Prostate gland (tissue), 2 donors: Measurements from ENCODE around the gene P2RY1. TPM values are rescaled to one million over a fixed set of nuclear protein-coding genes. Genes with fewer than 3 reads are reported as not detected.

ENCODE experiments used
- DNase-seq: peaks from one replicate; pipeline ENCODE4 v3.0.0-alpha.2; 2019; ENCODE audit warnings: low spot score
- H3K27ac ChIP-seq, 2 donors: fragments of 200-600 bp; sonication (generic); 2 replicates each; pipeline ENCODE4 v1.5.1; 2017 to 2019
- H3K27me3 ChIP-seq: fragments of 200-600 bp; sonication (generic); replicated peaks from 2 replicates; pipeline ENCODE4 v1.5.1; 2019; ENCODE audit not compliant: insufficient read depth
- H3K36me3 ChIP-seq, 2 donors: fragments of 200-600 bp; sonication (generic); 1 replicate in 1 of 2; 2 replicates in 1 of 2; pipeline versions ENCODE4 v1.5.1 to v1.8.1; 2017 to 2019
- H3K4me1 ChIP-seq: fragments of 200-600 bp; sonication (generic); replicated peaks from 2 replicates; pipeline ENCODE4 v1.5.1; 2019
- H3K4me3 ChIP-seq, 2 donors: fragments of 200-600 bp; sonication (generic); 2 replicates each; pipeline ENCODE4 v1.5.1; 2017 to 2019
- H3K9me3 ChIP-seq: fragments of 200-600 bp; sonication (generic); 2 replicates; pipeline ENCODE4 v1.5.1; 2017
- POLR2A ChIP-seq: fragments of 450-650 bp; IDR thresholded peaks from one replicate; pipeline ENCODE4 v1.6.1; 2016; ENCODE audit warnings: antibody characterized with exemption, mild to moderate bottlenecking
- POLR2AphosphoS5 ChIP-seq: sonication (generic); formaldehyde crosslinking; IDR thresholded peaks from one replicate; pipeline ENCODE4 v1.6.1; 2017; ENCODE audit warnings: antibody characterized with exemption
- WGBS: methylation state at CpG from one replicate; pipeline ENCODE4 v1.1.5; 2018; 5-methylcytosine and 5-hydroxymethylcytosine counted together
- intact Hi-C: fragments of 100-400 bp; cut with DNase I; formaldehyde crosslinking; loops from one replicate; pipeline ENCODE4 v1.14.2; 2022
- total RNA-seq, 2 donors: library from RNA; depleted of rRNA; stranded (reverse); fragments of >200 nt; gene quantifications; one replicate each; pipeline ENCODE4 v1.1.0, GENCODE V29; 2016
- TF ChIP-seq, protein P1 (sequence below), 4 experiments: fragments of 200-600 bp in 2 of 4; fragments of 450-650 bp in 2 of 4; sonication (generic) in 2 of 4; IDR thresholded peaks; 1 replicate in 3 of 4; 2 replicates in 1 of 4; pipeline ENCODE4 v1.5.1; 2016 to 2019; ENCODE audit warnings: antibody characterized with exemption in 4 of 4, mild to moderate bottlenecking in 2 of 4, moderate library complexity in 2 of 4

Gene P2RY1
- total RNA-seq, 2 donors from 2014 or later = 14.3 to 33.5 TPM

DNA sequence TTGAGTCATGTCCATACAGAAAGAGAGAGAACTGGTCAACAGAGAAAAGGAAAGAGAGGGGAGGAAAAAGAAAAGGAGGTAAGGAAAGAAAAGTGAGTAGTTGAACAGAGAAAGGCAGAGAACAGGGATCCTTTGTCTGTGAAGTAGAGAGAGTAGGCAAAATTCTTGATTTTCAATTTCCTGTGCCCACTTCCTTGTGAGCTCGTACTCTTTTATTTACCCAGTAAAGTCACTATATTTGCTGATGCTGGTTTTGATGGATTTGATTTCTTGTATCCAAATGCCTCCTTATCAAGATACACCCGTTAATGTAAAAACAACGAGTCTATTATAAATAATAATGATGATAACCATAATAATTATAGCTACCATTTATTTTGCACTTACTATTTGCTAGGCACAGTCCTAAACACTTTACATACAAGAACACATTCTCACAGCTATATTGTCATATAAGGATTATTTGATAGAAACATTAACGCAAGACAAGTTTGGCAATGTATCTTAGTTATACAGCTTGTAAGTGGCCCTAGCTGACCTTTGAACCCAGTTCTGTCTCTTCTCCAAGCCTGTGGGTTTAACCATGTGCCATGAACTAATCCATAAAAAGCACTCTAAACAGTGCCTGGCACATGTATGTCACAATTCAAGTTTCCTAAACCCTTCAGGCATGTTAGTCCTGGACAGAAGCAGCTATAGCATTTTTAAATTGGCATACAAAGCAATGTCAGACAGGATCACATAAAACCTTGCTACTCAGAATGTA is 6.7 kb upstream of the P2RY1 start:
- 47% methylated on average over 4 of the region's 4 CpGs for WGBS
- intact Hi-C loops = no loop called here
- DNase-seq = peak; percentile 43
- peak; percentile 37 for TF ChIP-seq POLR2AphosphoS5
- TF ChIP-seq POLR2A = no peak
- Histone ChIP-seq H3K9me3 (no peaks in the 10 kb centered on the region), H3K27ac (peak overlapping the region in 1 of 2 donors; percentile 60), H3K36me3 (no peaks in the 10 kb centered on the region), H3K27me3 (no peaks in the 10 kb centered on the region), H3K4me1 (peaks cover 2% of the 10 kb centered on the region), H3K4me3 (no peak overlapping the region)

DNA sequence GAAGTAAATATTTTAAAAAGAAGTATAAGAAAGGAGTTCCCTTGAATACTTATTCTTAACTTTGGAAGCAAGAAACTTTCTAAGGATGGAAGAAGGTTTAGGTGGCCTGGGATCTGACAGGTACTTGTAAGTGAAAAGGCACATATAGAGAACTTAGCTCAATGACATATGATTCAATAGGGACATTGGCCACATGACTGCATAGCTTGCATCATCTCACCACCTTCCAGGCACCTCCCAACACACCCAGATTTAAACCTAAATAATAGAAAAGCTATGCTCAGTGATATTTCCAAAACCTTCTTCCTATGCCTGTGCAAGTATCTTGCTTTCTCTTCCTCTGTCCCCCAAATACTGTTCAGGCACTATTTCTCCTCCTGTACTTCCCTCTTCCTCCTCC is 4.7 kb upstream of the P2RY1 start:
- H3K27me3 ChIP-seq = no peaks in the 10 kb centered on the region
- TF ChIP-seq, protein P1, sequence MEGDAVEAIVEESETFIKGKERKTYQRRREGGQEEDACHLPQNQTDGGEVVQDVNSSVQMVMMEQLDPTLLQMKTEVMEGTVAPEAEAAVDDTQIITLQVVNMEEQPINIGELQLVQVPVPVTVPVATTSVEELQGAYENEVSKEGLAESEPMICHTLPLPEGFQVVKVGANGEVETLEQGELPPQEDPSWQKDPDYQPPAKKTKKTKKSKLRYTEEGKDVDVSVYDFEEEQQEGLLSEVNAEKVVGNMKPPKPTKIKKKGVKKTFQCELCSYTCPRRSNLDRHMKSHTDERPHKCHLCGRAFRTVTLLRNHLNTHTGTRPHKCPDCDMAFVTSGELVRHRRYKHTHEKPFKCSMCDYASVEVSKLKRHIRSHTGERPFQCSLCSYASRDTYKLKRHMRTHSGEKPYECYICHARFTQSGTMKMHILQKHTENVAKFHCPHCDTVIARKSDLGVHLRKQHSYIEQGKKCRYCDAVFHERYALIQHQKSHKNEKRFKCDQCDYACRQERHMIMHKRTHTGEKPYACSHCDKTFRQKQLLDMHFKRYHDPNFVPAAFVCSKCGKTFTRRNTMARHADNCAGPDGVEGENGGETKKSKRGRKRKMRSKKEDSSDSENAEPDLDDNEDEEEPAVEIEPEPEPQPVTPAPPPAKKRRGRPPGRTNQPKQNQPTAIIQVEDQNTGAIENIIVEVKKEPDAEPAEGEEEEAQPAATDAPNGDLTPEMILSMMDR (IDR thresholded peaks at IDR 0.05) = no peak
- TF ChIP-seq POLR2AphosphoS5 (no peak), POLR2A (no peak)
- H3K27ac ChIP-seq = no peak overlapping the region
- peaks cover 2% of the 10 kb centered on the region for H3K4me1 ChIP-seq
- H3K36me3 ChIP-seq = no peaks in the 10 kb centered on the region
- H3K9me3 ChIP-seq = no peaks in the 10 kb centered on the region
- H3K4me3 ChIP-seq = no peak overlapping the region
- DNase-seq = no peak
- intact Hi-C loops = no loop called here

DNA sequence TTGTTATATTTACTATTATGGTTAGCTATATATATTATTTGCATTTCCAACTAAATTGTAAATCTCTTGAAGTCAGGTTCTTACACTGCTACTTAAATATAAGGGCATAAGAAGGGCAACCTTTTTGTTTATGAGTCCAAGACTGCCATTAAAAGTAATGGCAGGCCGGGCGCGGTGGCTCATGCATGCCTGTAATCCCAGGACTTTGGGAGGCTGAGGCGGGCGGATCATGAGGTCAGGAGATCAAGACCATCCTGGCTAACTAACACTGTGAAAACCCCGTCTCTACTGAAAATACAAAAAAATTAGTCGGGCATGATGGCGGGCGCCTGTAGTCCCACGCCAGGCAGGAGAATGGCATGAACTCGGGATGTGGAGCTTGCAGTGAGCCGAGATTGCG is 2.9 kb upstream of the P2RY1 start:
- Histone ChIP-seq H3K36me3 (no peaks in the 10 kb centered on the region), H3K27ac (no peak overlapping the region), H3K27me3 (no peaks in the 10 kb centered on the region), H3K9me3 (no peaks in the 10 kb centered on the region), H3K4me3 (no peak overlapping the region), H3K4me1 (no peaks in the 10 kb centered on the region)
- TF ChIP-seq POLR2A = no peak
- TF ChIP-seq POLR2AphosphoS5 = no peak
- TF ChIP-seq, protein P1 (IDR thresholded peaks at IDR 0.05) = no peak
- intact Hi-C loops = no loop called here
- no peak for DNase-seq
- 97% methylated on average over 13 of the region's 13 CpGs for WGBS

DNA sequence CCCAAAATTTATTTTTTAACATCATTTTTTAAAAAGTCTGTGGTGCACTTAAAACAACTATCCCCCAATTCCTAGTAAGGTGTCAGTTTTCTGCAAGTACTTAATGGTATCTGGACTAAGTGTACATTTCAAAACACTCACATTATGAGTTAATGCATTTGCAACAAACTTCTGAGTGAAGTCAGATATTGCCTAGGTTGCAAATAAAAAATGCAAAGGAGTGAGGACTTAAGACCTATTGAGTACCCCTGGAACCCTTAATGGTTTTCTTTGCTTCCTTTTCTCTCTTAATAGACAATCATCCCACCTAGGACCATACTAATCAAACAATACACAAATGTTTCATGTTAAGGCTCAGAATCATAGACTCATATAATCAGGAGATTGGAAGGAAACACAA is 1.8 kb upstream of the P2RY1 start:
- no peaks in the 10 kb centered on the region for H3K9me3 ChIP-seq
- H3K4me1 ChIP-seq = no peaks in the 10 kb centered on the region
- intact Hi-C loops = no loop called here
- no peak overlapping the region for H3K4me3 ChIP-seq
- no peak for DNase-seq
- H3K36me3 ChIP-seq = no peaks in the 10 kb centered on the region
- no peak overlapping the region for H3K27ac ChIP-seq
- TF ChIP-seq, protein P1 (IDR thresholded peaks at IDR 0.05) = no peak
- TF ChIP-seq POLR2A (no peak), POLR2AphosphoS5 (no peak)
- H3K27me3 ChIP-seq = no peaks in the 10 kb centered on the region

DNA sequence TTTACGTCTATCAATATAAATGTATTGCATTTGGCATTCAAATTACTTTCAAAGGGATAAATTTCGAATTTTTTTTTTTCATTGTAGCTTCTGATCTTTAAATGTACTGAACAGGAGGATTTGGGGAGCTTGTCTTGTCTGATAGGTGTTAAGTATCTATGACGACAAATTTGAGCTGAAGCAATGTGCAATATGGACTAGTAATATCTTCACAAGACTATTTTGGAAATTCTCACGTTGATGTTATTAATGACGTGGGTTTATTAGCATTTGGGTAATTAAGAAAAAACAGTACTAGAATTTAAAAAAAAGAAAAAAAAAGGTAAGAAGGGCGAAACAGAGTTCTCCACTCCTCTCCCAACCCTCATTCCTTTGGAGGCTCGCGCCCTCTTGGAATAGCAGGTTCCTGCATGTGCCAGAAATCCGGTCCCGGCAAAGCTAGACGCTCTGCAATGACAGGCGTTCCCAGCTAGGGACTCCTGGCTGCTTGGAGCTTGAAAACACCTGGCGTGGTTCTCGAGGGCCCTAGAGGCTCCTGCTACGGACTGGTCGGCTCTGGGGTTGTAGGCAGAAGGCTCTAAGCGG is 648 bp upstream of the P2RY1 start:
- Histone ChIP-seq H3K9me3 (no peaks in the 10 kb centered on the region), H3K27me3 (no peaks in the 10 kb centered on the region), H3K4me3 (peak overlapping the region; percentile 67 to 76), H3K36me3 (no peaks in the 10 kb centered on the region), H3K4me1 (no peaks in the 10 kb centered on the region), H3K27ac (peak overlapping the region; percentile 84)
- 10% methylated on average over 17 of the region's 17 CpGs for WGBS
- intact Hi-C loops = no loop called here
- peak; percentile 80 for DNase-seq
- TF ChIP-seq POLR2AphosphoS5 (peak; percentile 31), POLR2A (no peak)
- TF ChIP-seq, protein P1 (IDR thresholded peaks at IDR 0.05) = peak in 3 of 4 experiments; percentile 17 to 59 (median 47)
